ENCODE data around the gene ASGR1.

Gene ASGR1

GRCh38 chr17:7216242-7217112 lies 37.3 kb upstream of the ASGR1 start:
- no peak for DNase-seq

- peak; percentile 33 for DNase-seq
Observed at GRCh38 chr17:7215652-7216180, 36.5 kb upstream of the ASGR1 start.

GRCh38 chr17:7215136-7215638 lies 36.0 kb upstream of the ASGR1 start:
- DNase-seq: no peak

- peak; percentile 98 for DNase-seq
Observed at GRCh38 chr17:7214300-7215135, 35.3 kb upstream of the ASGR1 start.

- DNase-seq: peak; percentile 81
Observed at GRCh38 chr17:7213895-7214299, 34.7 kb upstream of the ASGR1 start.

- no peak for DNase-seq
Observed at GRCh38 chr17:7211491-7212273, 32.5 kb upstream of the ASGR1 start.

- no peak for DNase-seq
Observed at GRCh38 chr17:7208754-7209460, 29.7 kb upstream of the ASGR1 start.

- no peak for DNase-seq
Observed at GRCh38 chr17:7208027-7208571, 28.9 kb upstream of the ASGR1 start.

GRCh38 chr17:7207120-7208001 lies 28.2 kb upstream of the ASGR1 start:
- no peak for DNase-seq

- no peak for DNase-seq
Observed at GRCh38 chr17:7205561-7205960, 26.4 kb upstream of the ASGR1 start.

- peak; percentile 87 for DNase-seq
Observed at GRCh38 chr17:7204828-7205461, 25.8 kb upstream of the ASGR1 start.

GRCh38 chr17:7204336-7204735 lies 25.2 kb upstream of the ASGR1 start:
- peak; percentile 54 for DNase-seq

GRCh38 chr17:7203391-7203790 lies 24.2 kb upstream of the ASGR1 start:
- no peak for DNase-seq

- DNase-seq: no peak
Observed at GRCh38 chr17:7196651-7197401, 17.7 kb upstream of the ASGR1 start.

- DNase-seq: no peak
Observed at GRCh38 chr17:7195971-7196370, 16.8 kb upstream of the ASGR1 start.

GRCh38 chr17:7192271-7192937 lies 13.2 kb upstream of the ASGR1 start:
- no peak for DNase-seq

GRCh38 chr17:7191571-7192270 lies 12.6 kb upstream of the ASGR1 start:
- DNase-seq: peak; percentile 42

- no peak for DNase-seq
Observed at GRCh38 chr17:7191069-7191468, 11.9 kb upstream of the ASGR1 start.

Measured in fibroblast of skin of scalp (primary cell).